ENCODE measurements around the gene TEX264.
"Not testable (repeated sequence)": the region's sequence is repeated elsewhere in the genome, so short reads cannot be mapped to it uniquely, and the experiment has no call there.

- not testable (repeated sequence) for TF ChIP-seq CTCF, POLR2A (IDR thresholded peaks at IDR 0.05)
Observed at GRCh38 chr3:51653409-51653808, 17.6 kb upstream of the TEX264 start.
